NT2/D1 (cell line): ENCODE data around the gene AGBL5.

Source experiments
- SUZ12 ChIP-seq: IDR thresholded peaks from 2 replicates; pipeline ENCODE4 v1.6.1; 2011; ENCODE audit not compliant: insufficient read length, insufficient read depth; ENCODE audit errors: extremely low read depth
- ZNF274 ChIP-seq: IDR thresholded peaks from 2 replicates; pipeline ENCODE4 v1.6.1; 2011; ENCODE audit warnings: mild to moderate bottlenecking, low read depth, low read length

- TF ChIP-seq ZNF274 (no peak), SUZ12 (no peak)
Observed at GRCh38 chr2:27094353-27094984, 43.0 kb downstream of the AGBL5 start.
